ENCODE data around the gene ACSM3. TPM values are rescaled to one million over a fixed set of nuclear protein-coding genes. Genes with fewer than 3 reads are reported as not detected.

The ACSM3 gene
- total and polyA plus RNA-seq, 9 of the 15 experiments (the other 6 are each of a cell fraction or from before 2014, with no cell fraction given): 112 to 420 (median 182) TPM

DNA sequence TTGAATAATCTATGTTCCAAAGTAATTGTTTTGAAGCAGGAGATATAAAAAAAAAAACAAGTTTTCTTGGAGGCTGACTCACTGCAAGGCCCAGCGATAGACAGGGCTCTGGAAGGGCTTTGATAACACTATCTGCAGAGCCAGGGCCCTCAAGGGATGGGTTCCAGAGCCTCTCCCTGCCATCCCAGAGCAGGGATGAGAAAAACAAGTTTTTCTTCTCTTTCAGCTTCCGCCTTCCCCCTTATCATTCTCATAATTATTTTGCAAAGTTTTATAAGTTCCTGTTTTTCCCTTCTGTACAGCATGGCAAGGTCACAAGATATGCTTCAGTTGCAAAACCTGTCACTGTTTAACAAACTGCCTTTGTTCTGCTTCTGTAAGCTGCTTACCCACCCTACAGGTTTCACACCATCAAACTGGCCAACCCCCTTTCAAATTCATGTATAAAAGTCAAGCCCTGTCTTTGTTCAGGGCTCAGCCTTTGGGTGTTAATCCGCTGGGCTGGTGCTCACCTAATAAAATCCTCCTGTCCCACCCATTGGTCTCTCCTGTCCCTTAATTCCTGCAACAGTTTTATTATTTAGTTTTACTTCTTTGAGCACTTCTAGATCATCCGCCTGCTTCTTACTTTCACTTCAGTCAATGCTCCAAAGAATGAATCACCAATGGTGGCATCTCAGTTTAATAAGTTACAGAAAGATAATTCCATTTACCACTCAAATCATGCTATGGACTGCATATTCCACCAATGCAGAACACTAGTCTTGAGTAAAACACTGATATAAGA lies 16.6 kb upstream of the ACSM3 start (continued):
- TF ChIP-seq, protein P1, sequence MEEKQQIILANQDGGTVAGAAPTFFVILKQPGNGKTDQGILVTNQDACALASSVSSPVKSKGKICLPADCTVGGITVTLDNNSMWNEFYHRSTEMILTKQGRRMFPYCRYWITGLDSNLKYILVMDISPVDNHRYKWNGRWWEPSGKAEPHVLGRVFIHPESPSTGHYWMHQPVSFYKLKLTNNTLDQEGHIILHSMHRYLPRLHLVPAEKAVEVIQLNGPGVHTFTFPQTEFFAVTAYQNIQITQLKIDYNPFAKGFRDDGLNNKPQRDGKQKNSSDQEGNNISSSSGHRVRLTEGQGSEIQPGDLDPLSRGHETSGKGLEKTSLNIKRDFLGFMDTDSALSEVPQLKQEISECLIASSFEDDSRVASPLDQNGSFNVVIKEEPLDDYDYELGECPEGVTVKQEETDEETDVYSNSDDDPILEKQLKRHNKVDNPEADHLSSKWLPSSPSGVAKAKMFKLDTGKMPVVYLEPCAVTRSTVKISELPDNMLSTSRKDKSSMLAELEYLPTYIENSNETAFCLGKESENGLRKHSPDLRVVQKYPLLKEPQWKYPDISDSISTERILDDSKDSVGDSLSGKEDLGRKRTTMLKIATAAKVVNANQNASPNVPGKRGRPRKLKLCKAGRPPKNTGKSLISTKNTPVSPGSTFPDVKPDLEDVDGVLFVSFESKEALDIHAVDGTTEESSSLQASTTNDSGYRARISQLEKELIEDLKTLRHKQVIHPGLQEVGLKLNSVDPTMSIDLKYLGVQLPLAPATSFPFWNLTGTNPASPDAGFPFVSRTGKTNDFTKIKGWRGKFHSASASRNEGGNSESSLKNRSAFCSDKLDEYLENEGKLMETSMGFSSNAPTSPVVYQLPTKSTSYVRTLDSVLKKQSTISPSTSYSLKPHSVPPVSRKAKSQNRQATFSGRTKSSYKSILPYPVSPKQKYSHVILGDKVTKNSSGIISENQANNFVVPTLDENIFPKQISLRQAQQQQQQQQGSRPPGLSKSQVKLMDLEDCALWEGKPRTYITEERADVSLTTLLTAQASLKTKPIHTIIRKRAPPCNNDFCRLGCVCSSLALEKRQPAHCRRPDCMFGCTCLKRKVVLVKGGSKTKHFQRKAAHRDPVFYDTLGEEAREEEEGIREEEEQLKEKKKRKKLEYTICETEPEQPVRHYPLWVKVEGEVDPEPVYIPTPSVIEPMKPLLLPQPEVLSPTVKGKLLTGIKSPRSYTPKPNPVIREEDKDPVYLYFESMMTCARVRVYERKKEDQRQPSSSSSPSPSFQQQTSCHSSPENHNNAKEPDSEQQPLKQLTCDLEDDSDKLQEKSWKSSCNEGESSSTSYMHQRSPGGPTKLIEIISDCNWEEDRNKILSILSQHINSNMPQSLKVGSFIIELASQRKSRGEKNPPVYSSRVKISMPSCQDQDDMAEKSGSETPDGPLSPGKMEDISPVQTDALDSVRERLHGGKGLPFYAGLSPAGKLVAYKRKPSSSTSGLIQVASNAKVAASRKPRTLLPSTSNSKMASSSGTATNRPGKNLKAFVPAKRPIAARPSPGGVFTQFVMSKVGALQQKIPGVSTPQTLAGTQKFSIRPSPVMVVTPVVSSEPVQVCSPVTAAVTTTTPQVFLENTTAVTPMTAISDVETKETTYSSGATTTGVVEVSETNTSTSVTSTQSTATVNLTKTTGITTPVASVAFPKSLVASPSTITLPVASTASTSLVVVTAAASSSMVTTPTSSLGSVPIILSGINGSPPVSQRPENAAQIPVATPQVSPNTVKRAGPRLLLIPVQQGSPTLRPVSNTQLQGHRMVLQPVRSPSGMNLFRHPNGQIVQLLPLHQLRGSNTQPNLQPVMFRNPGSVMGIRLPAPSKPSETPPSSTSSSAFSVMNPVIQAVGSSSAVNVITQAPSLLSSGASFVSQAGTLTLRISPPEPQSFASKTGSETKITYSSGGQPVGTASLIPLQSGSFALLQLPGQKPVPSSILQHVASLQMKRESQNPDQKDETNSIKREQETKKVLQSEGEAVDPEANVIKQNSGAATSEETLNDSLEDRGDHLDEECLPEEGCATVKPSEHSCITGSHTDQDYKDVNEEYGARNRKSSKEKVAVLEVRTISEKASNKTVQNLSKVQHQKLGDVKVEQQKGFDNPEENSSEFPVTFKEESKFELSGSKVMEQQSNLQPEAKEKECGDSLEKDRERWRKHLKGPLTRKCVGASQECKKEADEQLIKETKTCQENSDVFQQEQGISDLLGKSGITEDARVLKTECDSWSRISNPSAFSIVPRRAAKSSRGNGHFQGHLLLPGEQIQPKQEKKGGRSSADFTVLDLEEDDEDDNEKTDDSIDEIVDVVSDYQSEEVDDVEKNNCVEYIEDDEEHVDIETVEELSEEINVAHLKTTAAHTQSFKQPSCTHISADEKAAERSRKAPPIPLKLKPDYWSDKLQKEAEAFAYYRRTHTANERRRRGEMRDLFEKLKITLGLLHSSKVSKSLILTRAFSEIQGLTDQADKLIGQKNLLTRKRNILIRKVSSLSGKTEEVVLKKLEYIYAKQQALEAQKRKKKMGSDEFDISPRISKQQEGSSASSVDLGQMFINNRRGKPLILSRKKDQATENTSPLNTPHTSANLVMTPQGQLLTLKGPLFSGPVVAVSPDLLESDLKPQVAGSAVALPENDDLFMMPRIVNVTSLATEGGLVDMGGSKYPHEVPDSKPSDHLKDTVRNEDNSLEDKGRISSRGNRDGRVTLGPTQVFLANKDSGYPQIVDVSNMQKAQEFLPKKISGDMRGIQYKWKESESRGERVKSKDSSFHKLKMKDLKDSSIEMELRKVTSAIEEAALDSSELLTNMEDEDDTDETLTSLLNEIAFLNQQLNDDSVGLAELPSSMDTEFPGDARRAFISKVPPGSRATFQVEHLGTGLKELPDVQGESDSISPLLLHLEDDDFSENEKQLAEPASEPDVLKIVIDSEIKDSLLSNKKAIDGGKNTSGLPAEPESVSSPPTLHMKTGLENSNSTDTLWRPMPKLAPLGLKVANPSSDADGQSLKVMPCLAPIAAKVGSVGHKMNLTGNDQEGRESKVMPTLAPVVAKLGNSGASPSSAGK (IDR thresholded peaks at IDR 0.05): 0 out of 2 replicates have a peak, but pooled peaks have one; percentile 19
- TF ChIP-seq SRF (CRISPR knock-in tag; IDR thresholded peaks at IDR 0.05) (no peak), ZNF511 (CRISPR knock-in tag; IDR thresholded peaks at IDR 0.05) (no peak), BRD9 (IDR thresholded peaks at IDR 0.05; ENCODE audit: low read depth, partially characterized antibody) (peak; percentile 79), ZNF408 (CRISPR knock-in tag; IDR thresholded peaks at IDR 0.05; ENCODE audit: low read depth) (no peak), SNIP1 (IDR thresholded peaks at IDR 0.05; ENCODE audit: low read depth) (no peak), IRF9 (tag; IDR thresholded peaks at IDR 0.05) (no peak), BHLHE40 (IDR thresholded peaks at IDR 0.05; ENCODE audit: low read length) (peak; percentile 15; the same call in 1 of the 2 replicates), TEAD4 (IDR thresholded peaks at IDR 0.05; ENCODE audit: low read length) (peak; percentile 97), TEAD4 (CRISPR knock-in tag; IDR thresholded peaks at IDR 0.05; ENCODE audit: borderline replicate concordance) (no peak), MAZ (CRISPR knock-in tag; conservative IDR thresholded peaks at IDR 0.05 in 1 of 2, IDR thresholded peaks at IDR 0.05 in 1 of 2) (peak; percentile 33 to 34; a peak in 2 of 4 replicates), STAT5A (IDR thresholded peaks at IDR 0.05; ENCODE audit: borderline replicate concordance, low read length) (peak; percentile 88), ZBTB12 (CRISPR knock-in tag; IDR thresholded peaks at IDR 0.05) (peak; percentile 17; the same call in 1 of the 2 replicates)

Measured in K562 (cell line).